Measurements from ENCODE around the gene LYL1.

Gene LYL1

GRCh38 chr19:13053761-13054625 is 48.7 kb downstream of the LYL1 start:
- DNase-seq: no peak

DNA sequence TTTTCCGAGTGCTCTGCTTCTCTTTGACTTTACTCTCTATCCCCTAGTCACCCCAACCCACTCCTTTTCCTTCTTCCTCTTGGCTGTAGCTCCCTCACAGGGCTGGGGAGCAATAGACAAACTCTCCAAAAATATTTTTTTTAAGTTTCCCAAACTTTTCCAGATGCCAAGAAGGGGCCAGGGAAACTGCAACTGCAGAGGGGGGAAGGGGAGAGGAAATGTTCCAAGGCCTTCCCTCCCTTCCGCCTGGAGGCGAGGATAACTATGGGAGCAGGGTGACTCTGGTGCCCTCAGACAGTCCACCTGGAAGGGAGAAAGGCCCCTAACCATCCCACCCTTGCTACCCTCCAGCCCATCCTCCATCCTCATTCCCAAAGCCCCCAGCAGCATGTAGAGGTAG is 49.4 kb downstream of the LYL1 start:
- DNase-seq: no peak

- no peak for DNase-seq
These were observed 50.0 kb downstream of the LYL1 start for GRCh38 chr19:13052447-13053175.

DNA sequence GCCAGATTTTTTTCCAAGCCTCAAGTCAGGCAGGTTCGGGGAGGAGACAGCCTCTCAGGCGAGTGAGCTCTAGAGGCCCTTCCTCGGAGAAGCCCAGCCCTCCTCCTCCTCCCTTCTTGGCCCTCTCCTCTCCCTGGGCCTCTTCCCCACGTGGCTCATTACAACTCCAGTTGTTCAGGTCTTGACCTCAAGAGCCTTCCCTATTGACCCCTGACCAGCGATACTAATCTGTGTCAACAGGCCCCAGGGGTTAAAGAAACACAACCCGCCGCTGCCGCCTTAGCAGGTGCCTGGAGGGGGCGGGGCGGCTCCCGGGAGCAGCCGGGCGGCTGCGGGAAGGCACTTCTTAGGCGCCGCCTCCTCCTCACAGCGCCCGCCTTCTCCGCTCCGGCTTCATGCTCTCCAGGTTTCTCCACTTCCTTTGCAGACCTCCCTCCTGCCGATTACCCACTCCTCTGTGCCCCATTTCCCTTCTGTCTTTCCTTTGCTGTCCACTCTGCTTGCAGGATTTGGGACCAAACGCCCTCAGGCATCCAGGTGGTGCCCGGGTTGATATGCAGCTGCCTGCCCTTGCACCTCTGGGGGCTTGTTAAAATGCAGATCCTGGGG is 51.0 kb downstream of the LYL1 start:
- DNase-seq: no peak

DNA sequence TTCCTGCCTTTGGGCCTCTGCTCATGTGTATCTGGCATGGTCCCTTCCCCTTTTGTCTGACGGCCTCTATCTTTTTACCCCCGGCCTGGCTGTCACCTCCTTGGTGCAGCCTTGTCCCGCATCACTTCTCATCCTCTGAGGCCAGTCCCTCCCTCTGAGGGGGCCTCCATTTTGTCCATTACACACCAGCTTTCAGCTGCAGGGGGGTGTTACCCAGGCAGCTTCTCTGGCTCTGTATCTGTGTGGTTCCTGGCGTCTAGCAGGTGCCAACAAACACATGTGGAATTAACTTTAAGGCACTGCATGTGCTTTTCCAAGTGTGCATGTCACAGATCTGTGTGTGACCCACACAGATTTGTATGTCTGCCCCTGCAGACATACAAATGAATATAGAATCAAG is 52.4 kb downstream of the LYL1 start:
- no peak for DNase-seq
